ENCODE results near the gene SLC35F3.

The SLC35F3 gene

DNA sequence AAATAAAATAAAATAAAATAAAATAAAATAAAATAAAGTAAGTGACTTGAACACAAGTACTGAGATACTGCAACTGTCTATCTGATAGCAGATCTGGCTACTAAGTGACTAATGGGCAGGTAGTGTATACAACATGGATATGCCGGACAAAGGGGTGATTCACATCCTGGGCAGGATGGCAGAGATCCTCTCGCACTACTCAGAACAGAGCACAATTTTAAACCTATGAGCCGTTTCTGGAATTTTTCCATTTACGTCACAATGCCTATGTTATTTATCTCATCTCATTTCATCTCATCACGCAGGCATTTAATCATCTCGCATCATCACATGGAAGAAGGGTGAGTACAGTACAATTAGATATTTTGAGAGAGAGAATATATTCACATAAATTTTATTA, 235.5 kb downstream of the SLC35F3 start:
- DNase-seq (ENCODE audit: low read depth): no peak
- no peak overlapping the region for H3K4me3 ChIP-seq (ENCODE audit: low read depth, low read length)
- no peak for TF ChIP-seq CTCF (IDR thresholded peaks at IDR 0.05; ENCODE audit: control insufficient read depth, extremely low read depth, insufficient read depth)

GRCh38 chr1:234140388-234140787, 235.9 kb downstream of the SLC35F3 start:
- no peak overlapping the region for H3K4me3 ChIP-seq (ENCODE audit: low read depth, low read length)
- no peak for TF ChIP-seq CTCF (IDR thresholded peaks at IDR 0.05; ENCODE audit: control insufficient read depth, extremely low read depth, insufficient read depth)

GRCh38 chr1:234141006-234141405, 236.5 kb downstream of the SLC35F3 start:
- H3K4me3 ChIP-seq (ENCODE audit: low read depth, low read length): no peak overlapping the region
- DNase-seq (ENCODE audit: low read depth): no peak
- TF ChIP-seq CTCF (IDR thresholded peaks at IDR 0.05; ENCODE audit: control insufficient read depth, extremely low read depth, insufficient read depth): no peak

More at GRCh38 chr1:234140388-234140787, 235.9 kb downstream of the SLC35F3 start:
- DNase-seq (ENCODE audit: low read depth): no peak

GRCh38 chr1:234143681-234144080, 239.2 kb downstream of the SLC35F3 start:
- no peak for TF ChIP-seq CTCF (IDR thresholded peaks at IDR 0.05; ENCODE audit: control insufficient read depth, extremely low read depth, insufficient read depth)
- H3K4me3 ChIP-seq (ENCODE audit: low read depth, low read length): no peak overlapping the region
- DNase-seq (ENCODE audit: low read depth): no peak

DNA sequence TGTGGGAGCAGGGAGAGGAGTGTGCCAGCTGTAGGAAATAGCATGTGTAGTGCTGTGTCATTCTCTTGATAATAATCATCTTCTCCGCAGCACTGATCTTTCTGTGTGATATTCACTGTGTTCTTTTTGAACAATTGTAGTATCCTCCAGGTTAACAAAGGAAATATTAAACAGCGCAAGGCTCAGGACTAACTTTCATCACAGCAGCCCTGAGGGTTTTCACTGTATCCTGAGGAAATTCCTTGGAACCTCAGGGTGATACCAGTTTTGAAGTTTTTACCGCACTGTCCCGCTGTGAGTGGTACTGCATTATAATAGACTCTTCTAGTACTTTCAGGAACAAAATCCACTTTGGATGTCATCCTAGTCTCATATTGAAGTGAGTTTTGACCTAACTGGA, 240.4 kb downstream of the SLC35F3 start:
- no peak for DNase-seq (ENCODE audit: low read depth)
- no peak overlapping the region for H3K4me3 ChIP-seq (ENCODE audit: low read depth, low read length)
- TF ChIP-seq CTCF (IDR thresholded peaks at IDR 0.05; ENCODE audit: control insufficient read depth, extremely low read depth, insufficient read depth): no peak

DNA sequence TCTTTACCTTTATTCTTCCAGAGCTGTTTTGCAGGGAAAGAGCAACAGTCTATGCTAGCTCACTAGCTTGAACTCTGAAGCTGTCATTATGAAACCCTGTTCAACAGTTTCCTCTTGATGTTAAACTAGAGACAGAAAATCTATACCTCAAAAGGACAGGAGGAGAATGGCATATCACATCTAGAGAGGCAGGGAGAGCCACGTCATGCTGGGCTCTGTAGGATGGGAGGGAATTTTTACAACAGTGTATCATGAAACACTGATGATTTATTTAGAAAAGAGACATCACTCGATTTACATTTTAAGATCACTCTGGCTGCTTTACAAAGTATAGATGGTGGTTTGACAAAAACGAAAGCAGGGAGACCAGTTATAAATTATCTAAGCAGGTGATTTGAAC, 243.9 kb downstream of the SLC35F3 start:
- no peak for DNase-seq (ENCODE audit: low read depth)
- H3K4me3 ChIP-seq (ENCODE audit: low read depth, low read length): no peak overlapping the region
- no peak for TF ChIP-seq CTCF (IDR thresholded peaks at IDR 0.05; ENCODE audit: control insufficient read depth, extremely low read depth, insufficient read depth)

GRCh38 chr1:234148816-234149215, 244.3 kb downstream of the SLC35F3 start:
- H3K4me3 ChIP-seq (ENCODE audit: low read depth, low read length): no peak overlapping the region
- no peak for TF ChIP-seq CTCF (IDR thresholded peaks at IDR 0.05; ENCODE audit: control insufficient read depth, extremely low read depth, insufficient read depth)
- no peak for DNase-seq (ENCODE audit: low read depth)

Data from LNCaP clone FGC (cell line).